Rectal smooth muscle tissue (tissue), 1 donor: ENCODE data around the gene UBTD1.
"Not testable (repeated sequence)": the region's sequence is repeated elsewhere in the genome, so short reads cannot be mapped to it uniquely, and the experiment has no call there.

ENCODE experiments used
- H3K27ac ChIP-seq: one replicate; pipeline ENCODE4 v1.7.0; 2013; ENCODE audit warnings: low read depth, low read length, inconsistent platforms
- H3K27me3 ChIP-seq: one replicate; pipeline ENCODE4 v1.7.0; 2013; ENCODE audit warnings: low read length; ENCODE audit not compliant: control insufficient read depth, insufficient read depth
- H3K36me3 ChIP-seq: one replicate; pipeline ENCODE4 v1.7.0; 2013; ENCODE audit warnings: low read length; ENCODE audit not compliant: control insufficient read depth, insufficient read depth
- H3K4me1 ChIP-seq: one replicate; pipeline ENCODE4 v1.7.0; 2013; ENCODE audit warnings: low read length; ENCODE audit not compliant: control insufficient read depth, insufficient read depth
- H3K4me3 ChIP-seq: one replicate; pipeline ENCODE4 v1.7.0; 2013; ENCODE audit warnings: low read length
- H3K9ac ChIP-seq: one replicate; pipeline ENCODE4 v1.7.0; 2013; ENCODE audit warnings: low read length

Gene UBTD1

DNA sequence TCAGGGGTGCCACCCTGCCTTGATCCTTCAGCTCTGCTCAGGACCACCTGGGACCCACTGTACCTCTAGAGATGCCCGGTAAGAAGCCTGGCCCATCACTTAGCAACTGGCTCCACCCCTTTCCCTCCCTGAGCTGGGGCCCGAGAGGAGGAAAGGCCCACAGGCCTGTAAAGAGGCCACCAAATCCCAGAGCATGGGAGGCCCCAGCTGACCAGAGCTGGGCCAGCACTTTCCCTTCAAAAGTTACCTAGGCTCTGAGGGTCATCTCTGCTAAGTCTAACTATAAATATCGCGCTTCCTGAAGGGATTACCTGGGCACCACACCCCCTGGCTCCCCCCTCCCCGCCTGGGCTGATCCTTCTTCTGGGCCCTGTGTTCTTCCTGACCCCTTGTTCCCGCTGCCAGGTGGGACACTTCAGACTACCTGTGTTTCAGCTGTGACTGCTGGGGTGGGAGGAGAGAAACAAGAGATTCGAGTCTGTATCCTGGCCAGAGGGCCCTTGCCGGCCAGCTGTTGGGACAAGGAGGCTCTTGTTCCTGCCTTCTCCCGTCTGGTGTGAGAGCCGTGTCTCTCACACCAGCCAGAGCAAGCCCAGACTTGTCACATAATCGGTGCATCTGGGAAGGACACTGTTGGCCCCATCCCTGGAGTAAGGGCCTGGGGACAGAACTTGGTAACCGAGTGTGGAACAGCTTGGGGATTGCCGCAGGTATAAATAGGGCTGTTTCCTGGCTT lies 51.0 kb downstream of the UBTD1 start:
- Histone ChIP-seq H3K27me3 (no peaks in the 10 kb centered on the region), H3K9ac (no peak overlapping the region), H3K4me1 (no peaks in the 10 kb centered on the region), H3K4me3 (no peak overlapping the region), H3K36me3 (no peaks in the 10 kb centered on the region), H3K27ac (peak overlapping the region; percentile 19)

DNA sequence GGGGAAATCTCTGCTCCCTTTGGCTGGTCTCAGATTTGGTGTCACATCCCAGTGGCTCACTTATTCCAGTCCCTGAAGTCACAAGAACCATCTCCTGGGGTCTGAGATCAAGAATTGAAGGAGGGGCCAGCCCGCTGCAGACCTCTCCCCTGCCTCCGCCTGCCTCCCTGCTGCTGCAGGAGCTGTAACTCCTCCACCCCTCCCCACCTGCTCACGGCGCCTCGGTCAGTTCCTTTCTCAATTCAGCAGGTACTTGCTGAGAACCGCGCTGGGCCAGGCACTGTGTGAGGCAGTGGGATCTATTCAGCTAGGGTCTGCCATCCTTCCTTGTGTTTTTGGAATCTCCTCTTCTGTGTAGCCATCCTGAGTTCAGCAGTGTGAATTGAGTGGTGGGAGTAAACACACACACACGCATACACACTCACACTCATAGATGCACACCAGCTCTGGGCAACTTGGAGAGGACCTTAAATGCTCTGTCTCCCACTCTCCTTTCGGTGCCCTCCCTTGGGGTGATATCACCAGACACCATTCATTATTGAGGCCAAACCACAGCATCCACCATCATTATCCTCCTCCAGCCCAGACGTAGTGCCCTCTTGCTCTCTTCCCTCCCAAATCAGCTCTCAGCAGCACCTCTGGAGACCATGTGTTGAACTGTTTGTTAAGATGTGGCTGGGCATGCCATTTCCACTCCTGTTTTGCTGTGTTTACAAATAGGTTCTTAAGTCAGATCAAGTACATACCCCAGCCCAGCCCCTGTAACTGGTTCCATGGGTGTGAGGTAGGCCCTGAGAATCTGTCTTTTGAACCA lies 51.8 kb downstream of the UBTD1 start:
- H3K27me3 ChIP-seq, result no peaks in the 10 kb centered on the region
- H3K9ac ChIP-seq, result no peak overlapping the region
- H3K36me3 ChIP-seq, result no peaks in the 10 kb centered on the region
- no peaks in the 10 kb centered on the region for H3K4me1 ChIP-seq
- H3K4me3 ChIP-seq, result no peak overlapping the region
- H3K27ac ChIP-seq, result peak overlapping the region; percentile 6

DNA sequence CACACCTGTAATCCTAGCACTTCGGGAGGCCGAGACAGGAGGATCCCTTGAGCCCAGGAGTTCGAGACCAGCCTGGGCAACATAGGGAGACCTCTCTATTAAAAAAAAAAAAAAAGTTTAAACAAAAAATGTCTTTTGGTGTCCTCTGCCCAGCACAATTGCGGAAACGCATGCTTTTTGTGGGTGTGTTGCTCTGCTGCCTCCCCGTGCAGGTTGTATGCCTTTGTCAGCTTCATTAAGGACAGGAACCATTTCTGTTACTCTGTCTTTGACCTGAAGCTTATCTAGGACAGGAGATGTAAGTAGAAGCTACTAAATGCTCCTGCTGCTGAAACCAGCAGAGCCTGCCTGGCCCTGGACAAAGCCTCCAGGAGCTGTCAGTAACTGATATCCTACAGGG lies 52.5 kb downstream of the UBTD1 start:
- Histone ChIP-seq H3K27ac (no peak overlapping the region), H3K4me1 (no peaks in the 10 kb centered on the region), H3K9ac (no peak overlapping the region), H3K4me3 (no peak overlapping the region), H3K27me3 (no peaks in the 10 kb centered on the region), H3K36me3 (no peaks in the 10 kb centered on the region)

DNA sequence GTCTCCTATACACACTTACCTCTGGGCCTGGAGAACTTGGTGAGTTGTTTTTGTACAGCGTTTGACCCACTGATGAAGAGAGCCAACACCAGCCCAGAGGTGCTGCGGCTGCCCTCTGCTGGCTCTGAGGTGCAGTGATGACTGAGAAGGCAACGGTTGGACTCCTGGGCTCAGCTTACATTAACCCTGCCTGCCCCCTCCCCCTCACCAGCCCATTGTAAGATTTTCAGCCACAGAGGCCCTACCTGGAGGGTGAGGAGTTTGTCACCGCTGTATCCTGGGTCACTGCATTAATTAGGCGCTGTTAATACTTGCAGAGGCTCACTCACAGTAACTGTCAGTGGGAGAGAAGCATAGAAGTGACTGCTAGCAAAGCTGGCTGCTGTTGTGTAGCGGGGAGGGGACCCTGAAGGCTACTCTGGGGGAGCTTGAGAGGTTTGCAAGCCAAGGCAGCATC lies 54.9 kb downstream of the UBTD1 start:
- Histone ChIP-seq H3K4me3 (no peak overlapping the region), H3K27ac (no peak overlapping the region), H3K36me3 (no peaks in the 10 kb centered on the region), H3K27me3 (no peaks in the 10 kb centered on the region), H3K4me1 (no peaks in the 10 kb centered on the region), H3K9ac (no peak overlapping the region)

DNA sequence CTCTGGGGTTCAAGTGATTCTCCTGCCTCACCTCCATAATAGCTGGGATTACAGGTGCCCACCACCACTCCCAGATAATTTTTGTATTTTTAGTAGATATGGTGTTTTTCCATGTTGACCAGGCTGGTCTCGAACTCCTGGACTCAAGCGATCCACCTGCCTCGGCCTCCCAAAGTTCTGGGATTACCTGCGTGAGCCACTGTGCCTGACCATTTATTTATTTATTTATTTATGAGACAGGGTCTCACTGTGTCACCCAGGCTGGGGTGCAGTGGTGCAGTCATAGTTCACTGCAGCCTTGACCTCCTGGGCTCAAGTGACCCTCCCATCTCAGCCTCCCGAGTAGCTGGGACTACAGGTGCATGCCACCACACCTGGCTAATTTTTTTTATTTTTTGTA lies 55.6 kb downstream of the UBTD1 start:
- H3K4me3 ChIP-seq, H3K27me3 ChIP-seq, H3K36me3 ChIP-seq, H3K9ac ChIP-seq, H3K4me1 ChIP-seq, H3K27ac ChIP-seq: not testable (repeated sequence)

DNA sequence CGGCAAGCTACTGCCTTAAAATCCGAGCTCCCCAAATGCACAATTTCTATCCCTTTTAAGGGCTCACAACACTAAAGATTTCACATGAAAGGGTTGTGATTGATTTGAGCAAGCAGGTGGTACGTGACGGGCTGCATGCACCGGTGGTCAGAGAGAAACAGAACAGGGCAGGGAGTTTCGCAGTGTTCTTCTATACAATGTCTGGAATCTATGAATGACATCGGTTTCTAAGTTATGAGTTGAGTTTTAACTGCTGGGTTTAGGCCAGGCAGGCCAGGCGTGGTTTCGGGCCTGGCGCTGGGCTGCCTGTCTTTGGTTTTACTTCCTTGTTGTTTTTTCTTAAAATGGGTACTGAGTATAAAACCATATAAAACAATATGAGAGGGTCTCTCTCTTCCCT lies 56.8 kb downstream of the UBTD1 start:
- not testable (repeated sequence) for H3K9ac ChIP-seq, H3K36me3 ChIP-seq, H3K4me1 ChIP-seq, H3K27me3 ChIP-seq, H3K4me3 ChIP-seq, H3K27ac ChIP-seq

DNA sequence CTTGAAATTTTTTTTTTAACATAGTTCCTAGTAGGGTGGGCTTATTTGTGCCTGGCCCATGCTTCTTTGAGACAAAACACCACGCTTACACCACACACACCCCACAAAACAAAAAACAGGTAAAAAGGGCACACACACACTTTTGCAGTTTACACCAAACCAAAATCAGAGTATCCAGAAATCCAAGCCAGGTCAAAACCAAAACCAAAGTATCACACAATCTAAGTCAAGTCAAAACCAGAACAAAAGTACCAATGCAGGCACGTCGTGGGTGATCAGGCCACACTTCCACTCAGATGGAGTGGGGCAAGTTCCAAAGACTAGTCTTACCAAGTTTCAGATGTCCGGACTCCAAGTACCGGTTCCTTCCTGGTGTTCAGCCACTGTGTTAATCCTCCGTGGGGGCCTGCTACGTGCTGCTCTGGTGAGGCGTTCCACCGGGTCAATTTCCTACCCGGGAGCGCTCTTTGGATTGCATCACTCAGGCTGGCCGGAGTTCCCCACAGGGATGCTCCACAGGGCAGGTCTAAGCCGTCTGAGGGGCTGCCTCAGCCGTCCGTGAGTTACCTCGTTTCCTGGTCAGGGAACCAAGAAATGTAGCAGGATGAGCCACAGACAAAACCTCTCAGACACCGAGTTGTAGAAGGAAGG lies 62.1 kb downstream of the UBTD1 start:
- not testable (repeated sequence) for H3K27me3 ChIP-seq, H3K9ac ChIP-seq, H3K4me1 ChIP-seq, H3K36me3 ChIP-seq, H3K4me3 ChIP-seq, H3K27ac ChIP-seq

DNA sequence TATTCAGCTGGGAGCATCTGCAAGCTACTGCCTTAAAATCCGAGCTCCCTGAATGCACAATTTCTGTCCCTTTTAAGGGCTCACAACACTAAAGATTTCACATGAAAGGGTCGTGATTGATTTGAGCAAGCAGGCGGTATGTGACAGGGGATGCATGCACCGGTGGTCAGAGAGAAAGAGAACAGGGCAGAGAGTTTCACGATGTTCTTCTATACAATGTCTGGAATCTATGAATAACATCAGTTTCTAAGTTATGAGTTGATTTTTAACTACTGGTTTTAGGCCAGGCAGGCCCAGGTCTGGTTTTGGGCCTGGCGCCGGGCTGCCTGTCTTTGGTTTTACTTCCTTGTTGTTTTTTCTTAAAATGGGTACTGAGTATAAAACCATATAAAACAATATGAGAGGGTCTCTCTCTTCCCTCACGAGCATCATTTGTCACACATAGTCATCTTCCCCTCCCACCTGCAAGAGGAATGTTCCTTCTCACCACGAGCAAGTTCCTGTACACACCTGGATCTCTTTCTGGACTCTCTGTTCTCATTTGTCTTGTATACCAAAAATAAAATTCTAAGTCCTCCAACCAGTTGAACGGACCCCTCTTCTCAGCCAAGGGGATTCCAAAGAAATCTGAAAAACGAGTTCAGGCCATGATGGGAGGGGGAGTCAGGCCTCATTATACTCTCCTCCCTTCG lies 62.8 kb downstream of the UBTD1 start:
- H3K27me3 ChIP-seq, H3K27ac ChIP-seq, H3K36me3 ChIP-seq, H3K4me3 ChIP-seq, H3K9ac ChIP-seq, H3K4me1 ChIP-seq: not testable (repeated sequence)

DNA sequence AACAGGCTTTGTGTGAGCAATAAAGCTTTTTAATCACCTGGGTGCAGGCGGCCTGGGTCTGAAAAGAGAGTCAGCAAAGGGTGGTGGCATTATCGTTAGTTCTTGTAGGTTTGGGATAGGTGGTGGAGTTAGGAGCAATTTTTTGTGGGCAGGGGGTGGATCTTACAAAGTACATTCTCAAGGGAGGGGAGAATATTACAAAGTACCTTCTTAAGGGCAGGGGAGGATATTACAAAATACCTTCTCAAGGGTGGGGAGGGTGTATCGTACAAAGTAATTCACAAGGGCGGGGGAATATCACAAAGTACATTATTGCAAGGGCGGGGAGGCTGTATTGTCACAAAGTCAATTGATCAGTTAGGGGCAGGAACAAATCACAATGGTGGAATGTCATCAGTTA lies 63.6 kb downstream of the UBTD1 start:
- not testable (repeated sequence) for H3K4me3 ChIP-seq, H3K4me1 ChIP-seq, H3K27me3 ChIP-seq, H3K27ac ChIP-seq, H3K9ac ChIP-seq, H3K36me3 ChIP-seq

DNA sequence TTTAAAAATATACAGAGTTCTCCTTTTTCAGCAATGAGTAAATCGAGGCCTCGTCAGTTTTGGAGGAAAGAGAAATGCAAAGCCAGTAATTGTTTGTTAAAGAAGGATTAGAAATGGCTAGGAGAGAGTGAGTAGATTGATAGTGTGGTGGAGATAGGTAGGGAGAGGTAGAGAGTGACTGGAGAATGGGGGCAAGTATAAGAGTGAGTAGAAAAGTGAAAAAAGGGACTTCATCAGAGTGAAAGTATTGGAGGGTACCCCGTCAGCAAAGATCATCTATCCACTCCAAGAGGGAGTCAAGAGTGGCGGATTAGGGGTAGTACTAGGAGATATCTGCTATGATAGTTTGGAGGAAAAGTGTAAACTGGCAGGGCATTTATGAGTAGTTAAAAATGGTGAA lies 64.6 kb downstream of the UBTD1 start:
- H3K4me3 ChIP-seq, result no peak overlapping the region
- no peak overlapping the region for H3K27ac ChIP-seq
- H3K4me1 ChIP-seq, result no peaks in the 10 kb centered on the region
- no peaks in the 10 kb centered on the region for H3K36me3 ChIP-seq
- H3K9ac ChIP-seq, result no peak overlapping the region
- no peaks in the 10 kb centered on the region for H3K27me3 ChIP-seq

DNA sequence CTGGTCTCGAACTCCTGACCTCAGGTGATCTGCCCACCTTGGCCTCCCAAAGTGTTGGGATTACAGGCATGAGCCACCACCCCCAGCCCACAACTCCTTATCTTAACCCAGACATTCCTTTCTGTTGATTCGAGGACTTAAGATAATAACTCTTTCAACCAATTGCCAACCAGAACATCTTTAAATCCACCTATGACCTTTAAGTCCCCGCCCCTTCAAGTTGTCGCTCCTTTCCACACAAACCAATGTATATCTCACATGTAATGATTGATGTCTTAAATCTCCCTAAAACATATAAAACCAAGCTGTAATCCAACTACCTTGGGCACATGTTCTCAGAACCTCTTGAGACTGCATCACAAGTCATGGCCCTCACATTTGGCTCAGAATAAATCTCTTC lies 66.1 kb downstream of the UBTD1 start:
- Histone ChIP-seq H3K9ac (no peak overlapping the region), H3K4me1 (no peaks in the 10 kb centered on the region), H3K4me3 (no peak overlapping the region), H3K27me3 (no peaks in the 10 kb centered on the region), H3K27ac (no peak overlapping the region), H3K36me3 (no peaks in the 10 kb centered on the region)

DNA sequence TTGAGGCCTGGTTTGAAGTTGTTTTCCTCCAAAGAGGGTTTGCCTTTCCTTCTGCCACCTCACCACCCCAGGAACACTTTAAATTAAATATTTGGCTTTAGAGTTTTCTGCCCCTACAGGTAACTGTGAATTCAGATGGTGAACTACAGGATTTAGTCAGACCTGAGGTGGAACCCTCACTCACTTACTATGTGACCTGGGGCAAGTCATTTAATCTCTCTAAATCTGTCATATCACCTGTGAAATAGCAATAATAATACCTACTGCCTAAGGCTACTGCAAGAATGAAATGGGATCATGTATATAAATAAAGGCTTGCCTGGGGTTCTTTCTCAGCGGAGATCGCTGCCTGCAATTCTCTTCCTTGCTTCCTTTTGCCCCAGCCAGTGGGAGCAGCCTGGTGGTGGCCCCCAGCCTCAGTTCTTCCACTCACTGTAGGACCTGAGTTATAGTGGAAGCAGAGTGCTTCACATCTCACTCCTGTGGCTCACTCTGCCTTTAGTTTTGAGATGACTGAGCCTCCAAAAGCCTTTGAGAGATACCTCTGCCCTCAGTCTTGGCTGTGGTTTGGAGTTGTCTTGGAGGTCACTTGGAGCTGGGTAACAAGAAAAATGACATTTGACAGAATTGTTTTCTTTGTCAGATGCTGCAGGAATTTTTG lies 67.7 kb downstream of the UBTD1 start:
- no peaks in the 10 kb centered on the region for H3K27me3 ChIP-seq
- no peak overlapping the region for H3K4me3 ChIP-seq
- H3K4me1 ChIP-seq, result no peaks in the 10 kb centered on the region
- H3K9ac ChIP-seq, result no peak overlapping the region
- H3K27ac ChIP-seq, result no peak overlapping the region
- no peaks in the 10 kb centered on the region for H3K36me3 ChIP-seq
